ENCODE results near the gene PIPOX.

The PIPOX gene

DNA sequence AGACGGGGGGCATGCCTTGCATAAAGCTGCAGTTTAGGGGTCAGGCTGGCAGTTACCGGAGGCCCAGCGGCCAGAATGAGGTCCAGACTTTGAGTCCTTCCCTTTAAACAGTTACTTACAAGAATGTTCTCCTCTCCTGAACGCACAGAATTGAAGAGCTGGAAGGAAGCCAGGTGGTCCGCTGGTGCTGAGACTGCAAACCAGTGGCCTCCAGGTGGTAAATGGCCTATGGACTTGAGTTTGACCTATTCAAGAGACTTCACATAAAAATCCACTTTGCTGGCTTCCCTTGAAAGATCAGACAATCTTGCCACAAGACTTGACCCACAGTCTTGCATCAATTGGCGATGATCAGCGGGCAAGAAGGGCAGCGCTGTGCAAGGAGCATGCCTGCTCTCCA is 22.4 kb upstream of the PIPOX start:
- no peak for DNase-seq

DNA sequence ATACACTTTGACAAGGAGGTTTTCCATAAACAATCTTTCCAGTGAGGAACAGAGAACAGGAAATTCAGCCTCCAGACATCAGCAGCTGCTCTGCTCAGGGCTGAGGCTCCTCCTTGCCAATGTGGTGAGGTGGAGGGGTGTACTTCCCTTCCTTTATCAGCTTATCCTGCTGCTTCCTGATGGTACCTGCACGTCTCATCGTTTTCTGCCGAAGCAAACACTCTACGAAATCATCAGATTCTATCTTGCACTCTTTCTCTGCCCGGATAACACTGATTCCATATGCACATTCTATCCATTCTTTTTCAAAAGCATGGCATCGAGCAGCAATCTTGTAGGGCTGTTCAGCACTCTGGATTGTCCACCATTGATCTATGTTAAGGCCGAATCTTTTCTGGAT is 21.7 kb upstream of the PIPOX start:
- no peak for DNase-seq

DNA sequence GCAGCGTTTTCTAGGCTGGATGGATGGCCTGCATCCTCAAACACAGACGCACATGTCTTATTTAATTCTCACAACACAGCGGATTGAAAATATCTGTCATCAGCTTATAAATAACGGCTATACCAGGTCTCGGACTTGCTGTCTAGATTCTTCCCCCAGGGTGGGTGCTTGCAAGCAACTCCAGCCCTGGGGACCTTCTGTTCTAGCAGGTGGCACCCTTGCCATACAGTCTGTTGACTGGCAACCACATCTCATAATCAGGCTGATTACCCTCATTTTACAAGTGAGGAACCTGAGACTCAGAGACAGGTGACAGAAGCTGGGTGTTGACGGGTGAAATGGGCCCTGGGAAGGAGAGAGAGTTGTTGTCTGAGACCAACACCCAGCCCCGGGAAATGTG is 20.9 kb upstream of the PIPOX start:
- DNase-seq, result no peak

GRCh38 chr17:29024316-29024952 is 18.5 kb upstream of the PIPOX start:
- DNase-seq, result no peak

DNA sequence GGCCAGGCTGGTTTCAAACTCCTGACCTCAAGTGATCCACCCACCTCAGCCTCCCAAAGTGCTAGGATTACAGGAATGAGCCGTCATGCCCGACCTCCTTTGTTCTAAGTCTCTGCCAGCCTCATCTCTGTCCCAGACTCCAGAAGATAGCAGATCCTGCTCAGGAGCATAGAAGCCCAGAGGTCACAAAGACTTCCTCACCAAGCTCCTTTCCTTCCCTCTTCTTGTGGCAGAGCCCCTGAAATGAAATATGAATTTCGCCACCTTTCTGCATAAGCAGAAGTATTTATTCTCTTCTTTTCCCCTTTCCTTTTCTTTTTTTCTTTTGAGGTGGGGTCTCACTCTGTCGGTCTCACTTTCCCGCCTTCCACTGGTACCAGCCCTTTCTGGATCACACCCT is 11.5 kb upstream of the PIPOX start:
- no peak for DNase-seq

DNA sequence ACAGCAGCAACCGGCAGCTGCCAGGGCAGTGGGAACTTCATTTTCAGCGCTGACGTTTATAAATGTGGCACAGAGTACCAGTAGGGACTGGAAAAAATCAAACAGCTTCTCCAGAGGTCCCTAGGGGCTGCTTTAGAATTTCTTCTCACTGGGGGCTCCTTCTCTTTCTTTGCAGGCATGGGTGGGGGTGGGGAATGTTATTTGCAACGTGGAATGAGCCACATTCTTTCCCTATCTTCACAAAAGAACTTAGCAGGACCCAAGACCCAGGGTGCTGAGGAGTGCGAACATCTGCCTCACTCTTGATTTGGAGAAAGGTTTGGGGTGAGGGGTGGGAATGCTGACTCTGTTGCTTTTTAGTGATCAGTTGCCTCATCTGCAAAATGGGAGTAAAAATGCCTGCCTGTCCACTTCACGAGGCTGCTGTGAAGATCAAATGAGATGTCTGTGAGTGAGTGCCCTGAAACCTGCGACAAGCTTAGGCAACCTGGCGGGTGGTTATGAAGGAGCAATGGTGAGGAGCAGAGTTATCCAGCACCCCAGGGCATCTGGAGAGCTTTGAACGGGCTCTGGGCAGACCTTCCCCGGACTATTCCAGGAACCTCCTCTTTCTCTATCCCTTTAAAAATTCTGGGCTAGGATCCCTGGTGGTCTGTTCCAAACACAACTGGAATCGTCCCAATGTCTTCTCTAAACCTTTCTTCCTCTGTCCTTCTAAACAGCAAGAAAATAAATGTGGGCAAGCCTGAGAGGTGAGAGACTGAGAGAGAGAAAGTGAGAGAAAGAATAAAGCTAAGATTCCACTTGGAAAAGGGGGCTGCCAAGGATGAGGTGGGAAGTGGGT is 10.7 kb upstream of the PIPOX start:
- DNase-seq, result no peak

- DNase-seq, result no peak
Measured at GRCh38 chr17:29032857-29033197, 10.1 kb upstream of the PIPOX start.

GRCh38 chr17:29034510-29034909 is 8.4 kb upstream of the PIPOX start:
- no peak for DNase-seq

GRCh38 chr17:29036584-29036983 is 6.4 kb upstream of the PIPOX start:
- DNase-seq, result no peak

GRCh38 chr17:29037739-29038084 is 5.2 kb upstream of the PIPOX start:
- no peak for DNase-seq

DNA sequence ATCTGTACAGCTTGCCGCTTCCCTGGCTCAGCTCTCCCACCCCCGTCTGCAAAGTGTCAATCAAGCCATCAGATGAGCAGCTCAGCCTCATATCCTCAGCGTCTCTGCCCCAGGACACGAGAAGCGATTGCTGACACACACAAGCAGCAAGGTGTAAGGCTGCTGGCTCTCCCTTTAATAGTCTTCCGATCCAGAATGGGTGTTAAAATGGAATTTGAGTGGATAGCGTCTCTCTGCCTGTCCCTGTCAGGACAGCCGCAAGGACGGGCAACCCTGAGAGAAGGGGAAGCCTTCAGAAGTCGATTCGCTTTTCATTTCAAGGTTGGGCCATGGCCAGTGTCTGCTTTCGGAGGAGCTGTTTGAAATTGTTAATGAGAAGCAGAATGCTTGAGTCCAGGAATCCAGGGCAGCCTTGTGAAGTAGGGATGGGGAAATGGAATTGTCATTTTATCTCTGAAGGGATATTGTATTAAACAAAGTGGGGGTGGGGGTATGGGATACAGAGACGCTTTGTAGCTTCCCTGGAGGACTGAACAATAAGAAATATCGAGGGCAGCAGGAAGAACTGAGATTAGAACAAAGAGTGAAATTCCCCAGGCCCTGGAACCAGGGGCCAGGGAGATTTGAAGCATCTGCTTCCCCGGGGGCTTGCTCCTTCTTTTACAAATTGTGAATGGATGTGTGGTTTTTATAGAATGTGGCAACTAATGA is 4.7 kb upstream of the PIPOX start:
- DNase-seq, result no peak

DNA sequence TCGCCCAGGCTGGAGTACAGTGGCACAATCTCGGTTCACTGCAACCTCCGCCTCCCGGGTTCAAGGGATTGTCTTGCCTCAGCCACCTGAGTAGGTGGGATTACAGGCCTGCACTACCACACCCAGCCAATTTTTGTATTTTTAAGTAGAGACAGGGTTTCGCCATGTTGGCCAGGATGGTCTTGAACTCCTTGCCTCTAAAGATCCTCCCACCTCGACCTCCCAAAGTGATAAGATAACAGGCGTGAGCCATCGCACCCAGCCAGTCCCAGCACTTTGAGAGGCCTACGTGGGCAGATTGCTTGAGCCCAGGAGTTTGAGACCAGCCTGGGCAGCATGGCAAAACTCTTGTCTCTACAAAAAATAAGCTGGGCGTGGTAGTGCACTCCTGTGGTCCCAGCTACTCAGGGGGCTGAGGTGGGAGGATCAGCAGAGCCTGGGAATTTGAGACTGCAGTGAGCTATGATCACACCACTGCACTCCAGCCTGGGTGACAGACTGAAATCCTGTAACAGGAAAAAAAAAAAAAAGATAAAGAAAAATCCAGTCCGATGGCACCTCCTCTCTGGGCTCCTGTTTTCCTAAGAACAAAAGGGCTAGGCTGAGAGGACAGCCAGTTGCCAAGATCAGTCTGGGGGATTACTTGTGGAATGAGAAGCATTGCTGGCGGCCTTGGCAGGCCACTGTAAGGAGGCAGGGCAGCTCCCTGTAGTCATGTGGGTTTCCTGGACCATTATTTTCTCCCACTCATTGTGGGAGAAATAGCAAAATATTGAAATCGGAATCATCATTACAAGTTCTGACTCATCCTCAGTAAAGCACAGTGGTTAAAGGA is 3.0 kb upstream of the PIPOX start:
- DNase-seq, result no peak

- DNase-seq, result no peak
Measured at GRCh38 chr17:29041091-29041490, 1.9 kb upstream of the PIPOX start.

DNA sequence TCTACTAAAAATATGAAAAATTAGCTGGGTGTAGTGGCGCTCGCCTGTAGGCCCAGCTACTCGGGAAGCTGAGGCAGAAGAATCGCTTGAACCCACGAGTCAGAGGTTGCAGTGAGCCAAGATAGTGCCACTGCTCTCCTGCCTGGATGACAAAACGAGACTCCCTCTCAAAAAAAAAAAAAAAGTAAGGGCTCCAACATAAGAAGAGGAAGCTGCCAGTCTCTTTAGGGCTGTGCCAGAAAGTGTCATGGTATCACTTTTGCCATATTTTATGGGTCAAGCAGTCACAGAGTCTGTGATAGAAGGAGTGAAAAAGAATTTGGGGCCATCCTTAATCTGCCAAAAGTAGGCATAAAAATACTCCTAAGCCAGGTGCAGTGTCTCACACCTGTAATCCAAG is 1.4 kb upstream of the PIPOX start:
- no peak for DNase-seq

DNA sequence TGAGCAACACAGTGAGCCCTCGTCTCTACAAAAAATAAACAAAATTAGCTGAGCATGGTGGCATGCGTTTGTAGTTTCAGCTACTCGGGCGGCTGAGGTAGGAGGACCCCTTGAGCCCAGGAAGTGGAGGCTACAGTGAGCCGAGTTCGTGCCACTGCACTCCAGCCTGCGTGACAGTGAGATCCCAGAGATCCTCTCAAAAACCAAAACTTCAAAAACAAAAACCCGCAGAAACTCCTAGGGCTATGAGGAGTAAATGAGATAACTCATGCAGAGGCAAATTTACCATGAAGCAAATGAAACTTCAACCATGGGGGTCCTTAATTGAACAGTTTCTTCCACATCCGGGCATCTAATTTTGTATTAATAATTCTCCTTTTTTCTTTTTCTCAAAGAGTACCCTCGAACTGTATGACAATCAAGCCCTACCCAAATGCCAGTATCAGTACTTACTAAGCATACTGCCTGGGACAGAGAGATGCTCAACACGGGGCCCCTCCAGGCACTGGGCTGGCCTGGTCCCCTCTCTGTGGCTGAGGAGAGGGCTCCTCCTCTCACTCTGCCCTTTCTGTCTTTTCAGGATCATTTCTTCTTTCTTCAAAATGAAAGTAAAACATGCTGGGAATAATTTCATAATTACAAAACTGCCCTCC is 789 bp upstream of the PIPOX start:
- DNase-seq, result no peak

GRCh38 chr17:29043539-29044145 is 701 bp downstream of the PIPOX start:
- DNase-seq, result no peak

GRCh38 chr17:29045026-29045425 is 2.1 kb downstream of the PIPOX start:
- no peak for DNase-seq

- DNase-seq, result no peak
Measured at GRCh38 chr17:29045734-29046472, 3.0 kb downstream of the PIPOX start.

DNA sequence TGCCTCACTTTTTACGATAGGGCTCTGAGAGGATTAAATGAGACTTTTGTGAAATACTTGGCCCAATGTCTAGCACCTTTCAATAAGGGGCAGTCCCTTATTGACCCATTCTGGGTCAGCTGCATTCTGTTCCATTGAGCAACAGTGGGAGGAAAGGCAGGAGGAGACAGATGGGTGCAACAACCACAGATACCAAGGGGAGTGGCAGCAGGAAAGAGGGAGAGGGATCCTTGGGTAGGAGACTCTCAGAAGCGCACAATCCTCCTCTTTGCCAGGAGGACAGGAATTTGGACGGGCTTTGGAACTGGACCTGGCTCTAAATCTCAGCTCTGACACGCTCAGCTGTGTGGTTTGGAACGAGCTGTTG is 3.5 kb downstream of the PIPOX start:
- DNase-seq, result no peak

- DNase-seq, result no peak
Measured at GRCh38 chr17:29048440-29049368, 5.8 kb downstream of the PIPOX start.

All from CD4-positive, alpha-beta T cell treated with Interferon gamma for 1 hour (primary cell).